HTR-8/SVneo (cell line): ENCODE results near the gene DEPP1.

Experiments
- DNase-seq: peaks from one replicate; pipeline ENCODE4 v3.0.0; 2011; ENCODE audit warnings: low spot score, mixed read lengths; ENCODE audit not compliant: insufficient read length
- FAIRE-seq: peaks from 2 replicates; lab custom pipeline; 2011; peaks lifted over from hg19 to GRCh38; lab: Jason Lieb, UNC

Gene DEPP1

DNA sequence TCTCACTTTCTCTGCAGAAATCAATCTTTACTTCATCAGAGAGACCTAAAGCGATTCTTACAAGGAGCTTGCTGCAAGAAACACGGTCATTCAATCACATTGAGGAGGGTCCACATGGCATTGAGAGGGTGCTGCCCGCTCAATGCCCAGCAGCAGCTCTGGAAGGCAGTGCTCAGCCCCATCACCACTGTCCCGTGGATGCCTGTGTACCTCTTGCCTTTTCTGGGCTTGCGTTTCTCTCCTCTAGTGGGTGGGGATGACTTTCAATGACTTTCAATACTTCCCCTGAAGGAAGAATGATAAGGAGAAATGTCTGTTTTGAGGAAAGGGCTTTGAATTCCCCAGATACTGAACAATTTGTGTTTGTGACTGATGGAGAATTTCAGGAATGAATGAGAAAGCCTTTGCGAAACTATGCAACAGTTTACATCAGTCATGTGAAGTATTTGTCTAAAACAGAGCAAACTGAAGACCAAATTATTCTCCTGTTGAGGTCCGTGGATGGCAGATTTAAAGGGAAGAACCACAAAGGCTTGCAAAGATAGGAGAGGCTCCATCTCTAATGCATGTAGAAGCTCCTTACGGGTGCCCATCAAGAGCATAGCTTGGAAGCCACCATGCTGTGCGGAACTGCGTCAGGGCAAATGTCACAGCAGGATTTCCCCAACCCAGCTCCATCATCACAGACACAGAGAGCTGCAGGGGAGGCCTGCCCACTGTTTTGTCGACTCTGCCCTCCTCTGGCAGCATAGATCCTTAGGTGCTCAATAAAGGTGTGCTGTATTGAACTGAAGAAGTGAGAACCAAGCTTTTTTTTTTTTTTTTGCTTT is 15.5 kb upstream of the DEPP1 start:
- no peak for DNase-seq

DNA sequence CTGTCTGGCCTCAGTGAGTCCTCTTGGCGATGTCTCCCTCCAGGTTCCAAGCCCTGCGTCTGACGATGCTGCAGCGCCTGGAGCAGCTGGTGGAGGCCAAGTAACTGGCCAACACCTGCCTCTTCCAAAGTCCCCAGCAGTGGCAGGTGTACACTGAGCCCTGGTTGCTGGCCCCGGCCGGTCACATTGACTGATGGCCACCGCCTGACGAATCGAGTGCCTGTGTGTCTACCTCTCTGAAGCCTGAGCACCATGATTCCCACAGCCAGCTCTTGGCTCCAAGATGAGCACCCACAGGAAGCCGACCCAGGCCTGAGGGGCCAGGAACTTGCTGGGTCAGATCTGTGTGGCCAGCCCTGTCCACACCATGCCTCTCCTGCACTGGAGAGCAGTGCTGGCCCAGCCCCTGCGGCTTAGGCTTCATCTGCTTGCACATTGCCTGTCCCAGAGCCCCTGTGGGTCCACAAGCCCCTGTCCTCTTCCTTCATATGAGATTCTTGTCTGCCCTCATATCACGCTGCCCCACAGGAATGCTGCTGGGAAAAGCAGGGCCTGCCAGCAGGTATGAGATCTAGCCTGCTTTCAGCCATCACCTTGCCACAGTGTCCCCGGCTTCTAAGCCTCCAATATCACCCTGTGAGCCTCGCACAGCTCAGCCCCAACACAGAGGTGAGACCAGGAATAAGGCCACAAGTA is 14.8 kb upstream of the DEPP1 start:
- FAIRE-seq (no peak), DNase-seq (no peak)

More for the DNA sequence above, 15.5 kb upstream of the DEPP1 start:
- FAIRE-seq, result no peak

DNA sequence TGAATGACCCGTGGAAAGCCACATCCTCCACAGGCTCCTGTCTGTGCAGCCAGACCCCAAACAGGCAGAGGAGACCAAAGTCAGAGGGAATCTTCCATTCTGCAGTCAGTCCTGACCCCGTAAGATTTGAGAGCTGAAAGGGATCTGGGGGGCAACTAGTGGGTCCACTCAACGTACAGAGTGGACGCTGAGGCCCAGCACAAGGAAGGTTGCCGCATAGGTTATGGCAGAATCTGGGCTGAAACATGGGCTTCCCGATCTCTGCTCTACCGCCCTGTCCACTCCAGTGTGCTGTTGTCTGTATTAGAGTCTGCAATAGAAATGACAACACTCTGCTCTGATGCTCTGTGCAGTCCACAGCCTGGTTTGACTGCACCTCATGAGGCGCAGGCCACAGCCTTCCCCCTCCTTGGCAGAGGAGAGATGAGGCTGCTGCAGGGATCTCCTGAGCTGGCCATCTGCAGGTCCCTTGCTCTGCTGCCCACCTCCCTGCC is 14.2 kb upstream of the DEPP1 start:
- no peak for DNase-seq
- FAIRE-seq, result no peak

DNA sequence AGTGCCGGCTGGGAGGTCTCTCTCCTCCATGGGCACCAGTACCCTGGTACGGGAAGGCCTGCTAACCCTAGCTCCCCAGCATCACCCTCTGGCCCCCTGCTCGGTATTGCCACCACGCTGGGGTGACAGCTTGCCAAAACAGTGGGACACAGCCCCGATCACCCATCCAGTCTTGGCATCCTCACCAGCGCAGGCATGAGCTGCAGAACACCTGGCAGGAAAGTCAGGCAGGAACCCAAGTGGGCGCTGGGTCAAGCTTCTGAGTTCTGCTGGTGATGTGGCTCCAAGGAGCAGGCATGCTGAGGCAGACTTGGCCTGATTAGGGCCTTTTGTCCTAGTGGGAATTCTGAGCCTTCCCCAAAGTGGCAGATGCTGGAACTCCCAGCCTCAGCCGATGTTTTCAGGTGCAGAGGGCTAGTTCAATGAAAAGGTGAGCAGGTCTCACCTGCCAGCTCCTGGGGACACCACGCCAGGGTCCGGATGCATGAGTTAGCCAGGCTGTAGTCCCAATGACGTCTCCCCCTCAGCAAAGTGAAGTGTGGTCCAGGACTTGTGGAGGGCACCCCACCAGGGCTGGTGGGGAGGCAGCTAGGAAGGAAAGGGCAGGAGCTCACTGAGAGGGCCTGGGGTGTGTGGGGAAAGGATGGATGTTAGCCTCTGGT is 13.6 kb upstream of the DEPP1 start:
- FAIRE-seq, result no peak

DNA sequence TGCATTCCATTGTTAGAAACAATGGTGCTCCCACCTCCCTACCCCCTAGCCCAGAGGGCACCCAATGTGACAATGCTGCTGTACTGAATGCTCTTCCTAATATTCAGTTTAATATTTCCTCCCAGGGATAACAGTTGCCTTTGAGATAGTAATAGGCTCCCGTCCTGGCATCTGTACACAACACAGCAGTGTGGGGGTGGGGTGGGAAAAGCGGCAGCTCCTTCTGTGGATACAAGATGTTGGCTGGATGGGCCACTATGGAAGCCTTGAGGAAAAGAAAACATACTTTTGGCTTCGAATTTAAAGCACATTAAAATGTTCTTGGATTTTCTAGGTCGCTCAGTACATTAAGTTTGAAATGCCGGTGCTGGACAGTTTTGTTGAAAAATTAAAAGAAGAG is 13.0 kb upstream of the DEPP1 start:
- DNase-seq (no peak), FAIRE-seq (no peak)

More for the DNA sequence above, 13.6 kb upstream of the DEPP1 start:
- DNase-seq, result no peak

DNA sequence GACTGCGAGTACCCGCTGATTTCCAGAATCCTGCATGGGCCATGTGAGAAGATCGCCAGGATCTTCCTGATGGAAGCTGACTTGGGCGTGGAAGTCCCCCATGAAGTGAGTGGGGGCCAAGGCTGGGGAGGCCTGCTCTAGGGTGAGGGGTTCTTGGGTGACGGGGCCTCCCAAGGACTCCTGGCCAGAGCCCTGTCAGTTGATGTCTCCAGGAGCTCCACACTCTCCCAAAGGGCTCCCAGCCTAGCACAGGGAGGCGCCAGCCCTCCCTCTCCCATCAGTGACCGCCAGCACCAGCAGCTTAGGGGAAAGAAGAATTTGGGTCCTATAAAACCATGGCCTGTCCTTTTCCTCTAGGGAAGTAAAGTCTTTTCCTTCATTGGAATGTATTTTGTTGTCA is 12.4 kb upstream of the DEPP1 start:
- DNase-seq, result no peak
- FAIRE-seq, result no peak

DNA sequence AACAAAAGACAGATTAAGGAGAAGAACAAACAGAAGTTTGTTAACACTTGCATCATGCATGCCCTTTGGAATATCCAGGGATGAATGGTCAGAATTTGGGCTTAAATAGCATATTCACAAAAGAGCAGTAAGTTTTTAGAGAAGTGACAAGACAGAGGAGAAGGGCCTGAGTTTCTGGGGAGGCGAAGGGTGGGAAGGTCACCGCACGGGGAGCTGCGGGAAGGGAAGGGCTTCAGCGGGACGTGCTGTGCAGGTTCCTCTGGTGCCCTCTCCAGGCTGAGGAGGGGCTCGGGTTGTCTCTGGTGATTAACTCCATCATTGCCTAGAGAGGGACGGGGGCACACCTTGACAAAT is 11.7 kb upstream of the DEPP1 start:
- DNase-seq (no peak), FAIRE-seq (no peak)

DNA sequence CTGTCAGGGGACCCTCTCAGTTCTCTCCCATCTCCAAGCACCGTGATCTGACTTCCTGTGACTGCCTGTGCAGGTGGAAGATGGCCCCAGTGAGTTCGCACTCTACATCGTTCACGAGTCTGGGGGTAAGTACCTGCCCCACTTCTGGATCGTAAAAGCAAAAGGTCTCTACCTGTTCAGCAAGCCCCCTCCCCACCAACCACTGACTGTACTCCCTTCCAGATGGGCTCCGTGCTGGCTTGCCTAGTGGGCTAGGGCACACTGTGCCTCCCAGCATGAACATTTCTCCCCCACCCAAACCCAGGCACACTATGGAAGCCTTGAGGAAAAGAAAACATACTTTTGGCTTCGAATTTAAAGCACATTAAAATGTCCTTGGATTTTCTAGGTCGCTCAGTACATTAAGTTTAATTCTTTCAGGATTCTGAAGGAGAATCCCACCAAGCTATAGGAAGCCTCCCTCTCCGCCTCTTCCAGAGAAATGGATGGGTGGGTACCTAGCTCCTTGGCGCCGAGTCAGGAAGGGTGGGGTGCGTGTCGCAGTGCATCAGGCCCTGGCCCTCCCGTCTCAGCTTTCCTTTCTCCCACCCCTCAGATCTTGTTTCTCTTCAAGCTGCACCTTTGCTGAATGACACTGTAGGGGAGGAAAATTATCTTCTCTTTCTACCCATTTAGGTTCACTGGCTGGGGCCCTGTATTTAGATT is 11.1 kb upstream of the DEPP1 start:
- no peak for FAIRE-seq
- DNase-seq, result no peak

DNA sequence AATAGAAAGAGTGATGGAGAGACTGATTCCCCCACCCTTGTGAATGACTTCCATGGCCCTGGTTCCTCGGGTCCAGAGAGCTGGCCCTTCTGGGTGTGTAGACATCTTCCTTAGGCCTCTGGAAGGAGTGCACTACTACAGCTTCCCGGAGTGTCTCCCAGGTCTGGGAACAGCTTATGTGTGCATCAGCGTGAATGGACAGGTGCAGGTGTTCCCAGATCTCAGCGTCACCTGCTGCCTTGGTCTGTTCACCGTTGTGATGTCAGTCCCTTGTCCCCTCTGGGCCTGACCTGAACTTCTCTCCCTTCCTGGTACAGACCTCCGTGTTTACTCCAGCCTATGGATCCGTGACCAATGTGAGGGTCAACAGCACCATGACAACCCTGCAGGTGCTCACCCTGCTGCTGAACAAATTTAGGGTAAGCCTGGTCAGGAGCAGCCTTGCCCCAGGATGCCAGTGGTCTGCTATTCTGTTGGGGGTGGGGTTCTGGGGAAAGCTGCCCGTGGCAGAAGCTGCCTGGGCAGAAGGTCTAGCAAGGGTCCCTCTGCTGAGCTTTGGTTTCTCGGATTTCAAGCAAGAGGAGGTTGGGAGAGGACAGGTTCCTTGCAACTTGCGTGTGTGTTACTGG is 10.5 kb upstream of the DEPP1 start:
- DNase-seq (no peak), FAIRE-seq (no peak)

DNA sequence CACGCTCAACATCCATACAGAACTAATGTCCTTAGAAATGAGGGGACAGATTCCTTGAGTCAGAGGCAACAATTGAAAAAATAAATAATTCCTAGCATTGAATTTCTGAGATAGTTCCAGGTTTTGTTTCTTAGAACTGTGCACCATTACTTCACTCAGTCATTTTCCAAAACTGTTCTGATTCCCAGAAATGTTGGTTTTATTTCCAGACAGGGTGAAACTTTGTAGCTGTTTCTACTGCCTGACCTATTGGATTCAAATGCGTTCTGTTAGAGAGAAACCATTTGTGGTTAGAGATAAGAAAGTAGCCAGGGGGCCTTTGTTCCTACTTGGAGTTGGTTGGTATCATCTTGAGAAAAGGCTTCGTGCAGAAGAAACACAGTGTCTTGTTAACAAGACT is 8.1 kb upstream of the DEPP1 start:
- no peak for FAIRE-seq
- no peak for DNase-seq

DNA sequence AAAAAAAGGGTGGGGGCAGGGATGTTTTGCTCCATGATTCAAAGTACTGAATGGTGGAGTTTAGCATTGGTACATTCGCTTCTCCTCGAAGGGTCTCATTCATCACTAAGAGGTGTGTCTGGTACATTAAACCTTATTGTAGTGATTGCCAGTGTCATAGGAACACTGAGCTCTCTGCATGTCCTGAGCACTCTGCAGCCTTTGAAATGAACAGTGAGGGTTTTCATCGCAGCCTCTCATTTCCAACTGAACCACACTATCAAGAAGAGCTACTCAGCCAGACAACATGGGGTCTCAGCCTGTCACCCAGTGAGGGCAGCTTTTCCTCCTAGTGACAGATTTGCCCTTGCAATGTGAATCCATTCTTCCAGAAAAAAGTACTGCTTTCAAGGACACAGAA is 7.6 kb upstream of the DEPP1 start:
- DNase-seq, result no peak
- no peak for FAIRE-seq

DNA sequence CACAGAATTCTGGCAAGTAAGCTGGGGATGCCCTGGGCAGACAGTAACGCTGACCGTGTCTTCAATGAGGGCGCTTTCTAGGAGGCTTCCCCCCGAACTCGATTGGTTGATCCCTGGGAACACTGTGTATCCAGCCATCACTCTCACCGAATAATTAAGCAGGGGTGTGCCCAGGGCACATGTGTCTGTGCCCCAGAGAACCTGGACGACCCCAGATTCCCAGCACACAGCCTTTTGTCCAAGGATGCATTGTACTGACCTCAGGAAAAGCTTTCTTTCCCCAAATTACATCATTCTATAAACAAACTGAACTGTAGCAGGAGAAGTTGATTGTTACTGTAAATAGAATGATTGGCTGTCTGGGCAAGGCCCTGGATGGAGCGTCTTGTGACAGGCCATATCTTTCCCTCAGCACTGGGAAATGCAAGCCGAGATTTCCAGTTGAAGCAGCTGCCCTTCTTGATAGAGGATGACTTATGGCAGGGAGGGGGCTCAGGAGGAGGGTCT is 6.6 kb upstream of the DEPP1 start:
- FAIRE-seq (no peak), DNase-seq (no peak)

DNA sequence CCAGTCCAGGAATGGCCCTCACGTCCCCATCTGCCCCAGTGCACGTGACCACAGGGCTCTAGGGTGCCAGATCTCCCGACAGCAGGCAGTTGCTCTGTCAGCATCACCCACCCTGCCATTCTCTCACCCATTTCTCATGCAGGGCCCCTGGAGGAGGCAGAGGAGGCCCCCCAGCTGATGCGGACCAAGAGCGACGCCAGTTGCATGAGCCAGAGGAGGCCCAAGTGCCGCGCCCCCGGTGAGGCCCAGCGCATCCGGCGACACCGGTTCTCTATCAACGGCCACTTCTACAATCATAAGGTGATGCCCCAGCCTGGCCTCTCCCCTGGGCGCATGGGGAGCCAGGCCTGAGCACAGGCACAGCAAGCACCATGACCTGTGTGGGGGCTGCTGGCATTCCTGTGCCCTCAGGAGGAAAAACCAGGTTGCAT is 6.1 kb upstream of the DEPP1 start:
- no peak for FAIRE-seq
- DNase-seq, result no peak

DNA sequence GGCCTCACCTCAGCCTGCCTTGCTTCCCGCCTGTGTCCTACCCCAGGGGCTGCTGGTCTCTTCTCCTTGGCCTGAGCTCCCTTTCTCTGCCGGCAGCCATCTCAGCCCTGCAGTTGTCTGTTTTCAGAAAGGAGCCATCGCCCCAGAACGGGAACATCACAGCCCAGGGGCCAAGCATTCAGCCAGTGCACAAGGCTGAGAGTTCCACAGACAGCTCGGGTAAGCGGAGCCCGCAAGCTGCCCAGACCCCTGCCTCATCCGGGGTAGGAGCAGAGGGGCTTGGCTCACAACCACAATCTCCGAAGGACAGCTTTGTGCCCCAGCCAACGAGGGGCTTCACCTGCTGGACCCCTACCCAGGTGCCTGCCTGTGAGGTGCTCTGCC is 5.3 kb upstream of the DEPP1 start:
- FAIRE-seq (no peak), DNase-seq (no peak)

DNA sequence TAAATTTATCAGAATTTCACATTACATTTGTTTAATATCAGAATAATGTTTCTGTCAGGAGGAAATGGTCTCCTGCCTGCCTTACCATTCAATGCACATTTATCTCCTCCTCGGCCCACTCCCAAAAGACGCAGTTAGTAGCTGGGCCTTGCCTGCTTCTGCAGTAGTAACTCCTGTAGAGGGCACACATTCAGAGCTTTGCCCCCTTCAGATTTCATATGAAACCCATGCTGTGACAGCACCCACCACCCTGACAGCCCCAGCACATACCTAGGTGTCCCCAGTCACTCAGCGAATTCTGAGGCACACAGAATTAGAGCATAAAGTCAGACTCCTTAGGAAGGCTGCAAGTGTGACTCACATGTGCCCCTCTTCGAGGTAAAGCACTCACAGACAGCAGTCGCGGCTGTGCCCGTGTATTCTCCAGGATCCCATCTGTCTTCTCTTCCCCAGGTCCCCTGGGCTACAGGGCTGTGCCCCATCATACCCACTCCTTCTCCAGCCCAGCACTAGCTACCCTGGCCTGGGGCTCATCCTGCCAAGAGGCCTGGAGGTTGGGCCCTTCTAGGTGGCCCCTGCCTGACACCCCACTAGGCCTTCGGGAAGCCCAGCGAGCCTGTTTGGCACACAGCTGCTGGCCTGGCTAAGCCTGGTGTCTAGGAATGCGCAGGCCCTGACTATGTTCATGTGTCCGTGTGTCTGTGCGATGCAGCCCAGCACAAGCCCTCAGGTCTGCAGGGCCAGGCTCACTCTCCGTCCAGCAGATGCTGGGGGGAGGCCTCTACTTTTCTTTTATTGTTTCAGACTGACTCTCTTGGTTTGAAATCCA is 4.7 kb upstream of the DEPP1 start:
- DNase-seq (no peak), FAIRE-seq (no peak)

DNA sequence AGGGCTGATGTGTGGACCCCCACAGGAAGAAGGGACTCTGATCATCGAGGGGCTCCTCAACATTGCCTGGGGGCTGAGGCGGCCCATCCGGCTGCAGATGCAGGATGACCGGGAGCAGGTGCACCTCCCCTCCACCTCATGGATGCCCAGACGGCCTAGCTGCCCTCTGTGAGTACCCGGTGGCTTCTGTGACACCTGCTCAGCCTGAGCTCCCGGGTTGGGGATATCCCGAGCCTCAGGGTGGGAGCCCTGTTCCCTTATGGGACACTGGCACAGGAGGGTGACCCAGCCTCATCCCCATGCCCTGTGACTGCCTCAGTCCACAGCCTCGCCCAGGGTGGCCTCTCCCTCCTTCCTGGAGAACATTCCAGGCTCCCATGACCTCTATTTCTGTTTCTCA is 3.9 kb upstream of the DEPP1 start:
- FAIRE-seq, result no peak
- DNase-seq, result no peak

DNA sequence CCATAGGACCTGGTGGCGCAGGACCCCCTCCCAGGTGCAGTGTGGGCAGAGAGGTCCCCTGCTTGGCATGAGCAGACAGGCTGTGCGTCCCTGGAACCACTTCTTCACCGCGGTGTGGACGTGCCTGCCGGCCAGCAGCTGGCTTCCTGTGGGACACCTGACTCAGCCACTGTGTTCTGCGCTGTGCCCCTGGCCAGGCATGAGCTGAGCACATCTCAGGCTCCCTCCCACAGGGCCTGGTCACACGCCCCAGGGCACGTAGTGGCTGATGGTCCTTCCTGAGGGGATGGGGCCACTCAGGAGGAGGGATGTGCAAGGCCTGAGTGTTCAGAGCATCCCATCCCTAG is 3.5 kb upstream of the DEPP1 start:
- DNase-seq, result no peak
- FAIRE-seq, result peak; percentile 68

DNA sequence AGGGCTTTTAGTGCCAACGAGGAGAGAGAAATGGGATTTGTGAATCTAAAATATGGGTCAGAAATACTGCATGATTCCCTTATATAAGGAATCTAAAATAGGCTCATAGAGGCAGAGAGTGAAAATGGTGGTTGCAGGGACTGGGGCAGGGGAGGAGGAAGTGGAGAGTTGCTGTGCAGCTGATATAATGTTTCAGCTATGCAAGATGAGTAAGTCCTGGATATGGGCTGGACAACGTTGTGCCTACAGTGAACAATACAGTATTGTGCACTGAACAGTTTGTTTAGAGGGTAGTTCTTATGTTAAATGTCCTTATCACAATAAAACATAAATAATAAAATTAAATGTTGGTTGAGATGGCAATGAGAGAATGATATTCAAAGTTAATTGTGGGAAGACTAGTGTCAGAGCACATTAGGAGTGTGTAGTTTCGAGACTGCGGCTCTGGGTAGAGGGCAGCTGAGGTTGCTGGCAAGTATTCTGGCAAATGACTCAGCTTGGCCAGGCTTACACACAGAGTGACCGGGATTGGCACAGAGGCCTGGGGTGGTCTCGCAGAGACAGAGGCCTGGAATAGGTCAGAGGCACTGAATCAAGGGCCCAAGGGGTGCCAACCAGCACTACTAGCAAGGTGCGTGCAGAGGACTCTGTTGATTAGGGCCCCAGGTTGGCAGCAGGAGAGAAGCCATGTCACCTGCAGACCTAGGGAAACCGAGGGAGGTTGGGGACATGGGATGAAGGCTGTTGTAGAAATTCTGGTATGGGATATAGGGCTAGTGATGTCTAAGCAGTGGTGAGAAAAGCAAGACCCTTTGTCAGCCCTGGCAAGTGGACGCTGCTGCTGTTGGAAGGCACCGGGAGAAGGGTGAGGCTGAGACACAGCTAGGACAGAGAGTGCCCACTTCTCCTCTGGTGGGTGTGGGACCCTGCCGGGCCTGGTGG is 2.8 kb upstream of the DEPP1 start:
- FAIRE-seq, result peak; percentile 90
- peak; percentile 71 for DNase-seq
